Measurements from ENCODE around the gene ZNF532.

DNA sequence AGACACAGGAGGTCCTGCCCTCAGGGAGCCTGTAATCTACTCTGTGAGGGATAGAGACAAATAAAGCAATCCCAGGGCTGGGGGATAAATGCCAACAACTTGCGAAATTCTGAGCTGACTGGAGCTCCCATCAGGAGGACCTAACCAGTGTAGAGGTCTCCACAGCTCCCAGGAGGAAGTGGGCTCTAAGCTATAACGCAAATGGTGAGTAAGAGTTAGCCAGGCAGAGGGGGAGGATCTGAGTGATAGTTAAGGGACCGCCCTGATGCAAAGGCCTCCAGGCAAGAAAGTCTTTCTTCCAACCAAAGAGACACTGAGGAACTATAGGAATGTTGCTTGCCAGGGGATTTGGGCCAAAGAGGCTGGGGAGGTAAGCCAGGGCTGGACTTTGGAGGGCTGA lies 16.0 kb upstream of the ZNF532 start:
- TF ChIP-seq GABPB1 (CRISPR knock-in tag; IDR thresholded peaks at IDR 0.05): no peak
- TF ChIP-seq YY1 (IDR thresholded peaks at IDR 0.05; ENCODE audit: insufficient read depth, insufficient replicate concordance, low read depth, low read length): no peak
- TF ChIP-seq, protein P1, sequence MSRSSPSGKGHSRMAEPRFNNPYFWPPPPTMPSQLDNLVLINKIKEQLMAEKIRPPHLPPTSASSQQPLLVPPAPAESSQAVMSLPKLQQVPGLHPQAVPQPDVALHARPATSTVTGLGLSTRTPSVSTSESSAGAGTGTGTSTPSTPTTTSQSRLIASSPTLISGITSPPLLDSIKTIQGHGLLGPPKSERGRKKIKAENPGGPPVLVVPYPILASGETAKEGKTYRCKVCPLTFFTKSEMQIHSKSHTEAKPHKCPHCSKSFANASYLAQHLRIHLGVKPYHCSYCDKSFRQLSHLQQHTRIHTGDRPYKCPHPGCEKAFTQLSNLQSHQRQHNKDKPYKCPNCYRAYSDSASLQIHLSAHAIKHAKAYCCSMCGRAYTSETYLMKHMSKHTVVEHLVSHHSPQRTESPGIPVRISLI (CRISPR knock-in tag; IDR thresholded peaks at IDR 0.05; ENCODE audit: borderline replicate concordance): no peak
- TF ChIP-seq IRF2 (CRISPR knock-in tag; IDR thresholded peaks at IDR 0.05): no peak
- TF ChIP-seq MLLT10 (CRISPR knock-in tag; IDR thresholded peaks at IDR 0.05): no peak
- no peak for TF ChIP-seq NFE2L2 (IDR thresholded peaks at IDR 0.05; ENCODE audit: low read length)
- TF ChIP-seq PRPF4 (IDR thresholded peaks at IDR 0.05; ENCODE audit: low read depth, low read length, poor library complexity, severe bottlenecking): no peak
- TF ChIP-seq NCOR1 (IDR thresholded peaks at IDR 0.05; ENCODE audit: borderline replicate concordance, low read length): no peak
- TF ChIP-seq, protein P2, sequence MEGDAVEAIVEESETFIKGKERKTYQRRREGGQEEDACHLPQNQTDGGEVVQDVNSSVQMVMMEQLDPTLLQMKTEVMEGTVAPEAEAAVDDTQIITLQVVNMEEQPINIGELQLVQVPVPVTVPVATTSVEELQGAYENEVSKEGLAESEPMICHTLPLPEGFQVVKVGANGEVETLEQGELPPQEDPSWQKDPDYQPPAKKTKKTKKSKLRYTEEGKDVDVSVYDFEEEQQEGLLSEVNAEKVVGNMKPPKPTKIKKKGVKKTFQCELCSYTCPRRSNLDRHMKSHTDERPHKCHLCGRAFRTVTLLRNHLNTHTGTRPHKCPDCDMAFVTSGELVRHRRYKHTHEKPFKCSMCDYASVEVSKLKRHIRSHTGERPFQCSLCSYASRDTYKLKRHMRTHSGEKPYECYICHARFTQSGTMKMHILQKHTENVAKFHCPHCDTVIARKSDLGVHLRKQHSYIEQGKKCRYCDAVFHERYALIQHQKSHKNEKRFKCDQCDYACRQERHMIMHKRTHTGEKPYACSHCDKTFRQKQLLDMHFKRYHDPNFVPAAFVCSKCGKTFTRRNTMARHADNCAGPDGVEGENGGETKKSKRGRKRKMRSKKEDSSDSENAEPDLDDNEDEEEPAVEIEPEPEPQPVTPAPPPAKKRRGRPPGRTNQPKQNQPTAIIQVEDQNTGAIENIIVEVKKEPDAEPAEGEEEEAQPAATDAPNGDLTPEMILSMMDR (CRISPR knock-in tag; IDR thresholded peaks at IDR 0.05): no peak
- TF ChIP-seq, protein P3, sequence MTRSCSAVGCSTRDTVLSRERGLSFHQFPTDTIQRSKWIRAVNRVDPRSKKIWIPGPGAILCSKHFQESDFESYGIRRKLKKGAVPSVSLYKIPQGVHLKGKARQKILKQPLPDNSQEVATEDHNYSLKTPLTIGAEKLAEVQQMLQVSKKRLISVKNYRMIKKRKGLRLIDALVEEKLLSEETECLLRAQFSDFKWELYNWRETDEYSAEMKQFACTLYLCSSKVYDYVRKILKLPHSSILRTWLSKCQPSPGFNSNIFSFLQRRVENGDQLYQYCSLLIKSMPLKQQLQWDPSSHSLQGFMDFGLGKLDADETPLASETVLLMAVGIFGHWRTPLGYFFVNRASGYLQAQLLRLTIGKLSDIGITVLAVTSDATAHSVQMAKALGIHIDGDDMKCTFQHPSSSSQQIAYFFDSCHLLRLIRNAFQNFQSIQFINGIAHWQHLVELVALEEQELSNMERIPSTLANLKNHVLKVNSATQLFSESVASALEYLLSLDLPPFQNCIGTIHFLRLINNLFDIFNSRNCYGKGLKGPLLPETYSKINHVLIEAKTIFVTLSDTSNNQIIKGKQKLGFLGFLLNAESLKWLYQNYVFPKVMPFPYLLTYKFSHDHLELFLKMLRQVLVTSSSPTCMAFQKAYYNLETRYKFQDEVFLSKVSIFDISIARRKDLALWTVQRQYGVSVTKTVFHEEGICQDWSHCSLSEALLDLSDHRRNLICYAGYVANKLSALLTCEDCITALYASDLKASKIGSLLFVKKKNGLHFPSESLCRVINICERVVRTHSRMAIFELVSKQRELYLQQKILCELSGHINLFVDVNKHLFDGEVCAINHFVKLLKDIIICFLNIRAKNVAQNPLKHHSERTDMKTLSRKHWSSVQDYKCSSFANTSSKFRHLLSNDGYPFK (CRISPR knock-in tag; IDR thresholded peaks at IDR 0.05; ENCODE audit: borderline replicate concordance): no peak
- no peak for TF ChIP-seq ELF1 (CRISPR knock-in tag; IDR thresholded peaks at IDR 0.05)
